HFF-Myc (cell line): ENCODE results near the gene PRKN.

Experiments
- DNase-seq: peaks from one replicate; pipeline ENCODE4 v3.0.0-alpha.2; 2011; ENCODE audit warnings: low read depth; ENCODE audit errors: extremely low read depth
- H3K4me3 ChIP-seq: replicated peaks from 2 replicates; pipeline ENCODE4 v1.5.1; 2011; ENCODE audit warnings: low read depth, mild to moderate bottlenecking, control low read depth, low read length
- TF ChIP-seq, protein P1 (sequence below): IDR thresholded peaks from 2 replicates; pipeline ENCODE4 v1.5.1; 2012; ENCODE audit warnings: mild to moderate bottlenecking, low read depth, low read length, control low read depth; ENCODE audit errors: missing control alignments

PRKN gene

DNA sequence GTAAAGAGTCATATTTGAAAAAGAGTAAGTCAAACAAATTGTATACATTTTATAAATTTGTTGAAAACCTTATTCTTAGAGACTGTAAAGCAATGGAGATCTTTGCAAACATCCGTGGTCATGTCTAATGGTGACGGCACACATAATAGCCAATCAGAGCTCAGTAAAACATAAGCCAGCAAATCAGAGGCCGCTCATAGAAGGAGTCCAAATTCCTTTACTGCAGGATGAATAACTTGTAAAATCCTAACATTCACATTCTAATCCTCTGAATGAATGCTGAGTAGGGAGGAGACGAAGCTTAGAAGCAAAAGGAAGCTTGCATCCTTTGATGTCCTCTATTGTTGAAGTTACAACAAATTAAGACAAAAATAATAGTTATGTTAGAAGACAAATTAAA lies 401.7 kb downstream of the PRKN start:
- no peak for DNase-seq
- H3K4me3 ChIP-seq, result no peak overlapping the region
- TF ChIP-seq, protein P1, sequence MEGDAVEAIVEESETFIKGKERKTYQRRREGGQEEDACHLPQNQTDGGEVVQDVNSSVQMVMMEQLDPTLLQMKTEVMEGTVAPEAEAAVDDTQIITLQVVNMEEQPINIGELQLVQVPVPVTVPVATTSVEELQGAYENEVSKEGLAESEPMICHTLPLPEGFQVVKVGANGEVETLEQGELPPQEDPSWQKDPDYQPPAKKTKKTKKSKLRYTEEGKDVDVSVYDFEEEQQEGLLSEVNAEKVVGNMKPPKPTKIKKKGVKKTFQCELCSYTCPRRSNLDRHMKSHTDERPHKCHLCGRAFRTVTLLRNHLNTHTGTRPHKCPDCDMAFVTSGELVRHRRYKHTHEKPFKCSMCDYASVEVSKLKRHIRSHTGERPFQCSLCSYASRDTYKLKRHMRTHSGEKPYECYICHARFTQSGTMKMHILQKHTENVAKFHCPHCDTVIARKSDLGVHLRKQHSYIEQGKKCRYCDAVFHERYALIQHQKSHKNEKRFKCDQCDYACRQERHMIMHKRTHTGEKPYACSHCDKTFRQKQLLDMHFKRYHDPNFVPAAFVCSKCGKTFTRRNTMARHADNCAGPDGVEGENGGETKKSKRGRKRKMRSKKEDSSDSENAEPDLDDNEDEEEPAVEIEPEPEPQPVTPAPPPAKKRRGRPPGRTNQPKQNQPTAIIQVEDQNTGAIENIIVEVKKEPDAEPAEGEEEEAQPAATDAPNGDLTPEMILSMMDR, result no peak

DNA sequence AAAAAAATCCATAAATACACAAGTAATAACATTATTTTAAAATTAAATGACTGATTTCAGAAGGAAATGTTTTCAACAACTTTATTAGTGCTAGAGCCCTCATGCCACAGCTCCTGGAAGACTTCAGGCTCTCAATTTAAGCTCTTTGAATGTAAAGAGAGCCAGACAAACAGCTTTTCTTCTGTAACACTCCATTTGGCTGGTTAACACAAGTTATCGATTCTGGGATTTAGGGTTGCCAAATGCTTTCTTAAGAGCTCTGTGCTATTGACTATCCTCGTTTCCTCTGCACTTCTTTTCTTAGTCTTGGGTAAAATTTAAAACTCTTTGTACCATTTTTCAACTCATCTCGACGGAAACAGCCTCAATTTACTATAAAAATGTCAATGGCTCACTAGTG lies 402.5 kb downstream of the PRKN start:
- no peak overlapping the region for H3K4me3 ChIP-seq
- TF ChIP-seq, protein P1, result no peak
- DNase-seq, result no peak

DNA sequence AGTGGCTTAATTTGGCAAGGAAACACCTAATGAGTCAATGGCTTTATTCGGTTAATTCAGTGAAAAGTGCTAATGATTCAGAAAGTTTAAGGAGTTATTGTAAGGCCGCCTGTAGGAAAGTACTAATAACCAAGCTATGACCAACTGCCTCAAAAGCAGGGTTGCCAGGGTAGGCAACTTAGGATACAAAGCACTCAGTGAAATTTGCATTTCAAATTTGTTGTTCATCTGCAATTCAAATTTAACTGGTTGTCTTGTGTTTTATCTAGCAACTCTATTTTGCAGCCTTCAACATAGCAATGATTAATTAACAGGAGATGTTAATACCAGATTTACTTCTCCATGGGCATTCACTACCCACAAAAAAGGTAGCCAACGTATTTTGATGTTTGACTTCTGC lies 412.3 kb downstream of the PRKN start:
- no peak for DNase-seq
- TF ChIP-seq, protein P1, result no peak
- no peak overlapping the region for H3K4me3 ChIP-seq

DNA sequence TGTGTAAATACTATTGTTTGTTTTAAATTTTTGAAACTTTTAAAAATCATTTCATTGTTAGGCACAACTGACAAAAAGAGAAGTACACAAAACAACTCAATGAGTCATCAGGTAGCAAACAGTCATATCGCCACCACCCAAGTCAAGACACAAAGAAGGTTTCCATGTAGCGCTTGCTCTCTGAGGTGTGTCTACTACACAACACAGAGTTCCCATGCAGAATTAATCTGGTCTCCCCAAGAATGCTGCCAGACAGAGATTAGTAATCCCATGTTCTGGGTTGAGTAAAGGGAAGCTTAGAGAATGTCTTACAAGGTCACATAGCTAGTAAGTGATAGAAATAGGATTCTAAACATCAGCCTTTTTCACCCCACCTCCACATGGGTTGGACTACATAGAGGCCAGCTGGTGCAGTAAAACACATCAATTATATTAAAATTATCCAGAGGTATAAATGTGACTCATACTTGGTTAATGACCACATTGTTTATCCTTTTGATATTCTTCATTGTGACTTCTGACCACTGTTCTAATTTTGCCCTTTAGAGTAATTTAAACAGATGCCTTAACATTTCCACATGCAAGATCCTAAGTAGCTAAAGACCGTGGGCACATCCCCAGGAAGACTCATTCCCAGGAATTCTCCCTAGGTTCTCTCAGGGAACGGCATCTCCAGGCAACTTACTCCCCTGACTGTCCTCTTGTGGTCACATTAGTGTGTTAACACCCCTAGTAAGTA lies 413.5 kb downstream of the PRKN start:
- TF ChIP-seq, protein P1, result no peak
- DNase-seq, result no peak
- no peak overlapping the region for H3K4me3 ChIP-seq

DNA sequence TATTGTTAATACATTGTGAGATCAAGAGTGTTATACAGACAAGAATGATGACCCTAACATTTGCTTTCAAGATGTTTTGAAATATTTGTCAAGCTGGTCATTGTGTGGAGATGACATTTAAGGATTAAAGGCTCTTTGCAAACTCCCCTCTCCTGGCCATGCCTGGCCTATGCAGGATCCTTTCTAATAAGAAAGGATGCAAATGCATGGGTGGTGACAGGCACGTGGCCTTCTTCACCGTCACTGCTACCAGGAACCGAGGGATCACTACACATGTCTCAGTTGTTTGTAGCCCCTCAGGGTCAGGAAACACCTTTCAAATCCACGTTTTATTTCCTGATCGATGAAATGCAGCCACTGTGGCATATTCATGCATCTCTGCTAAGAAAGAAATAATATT lies 419.7 kb downstream of the PRKN start:
- DNase-seq, result no peak
- no peak overlapping the region for H3K4me3 ChIP-seq

DNA sequence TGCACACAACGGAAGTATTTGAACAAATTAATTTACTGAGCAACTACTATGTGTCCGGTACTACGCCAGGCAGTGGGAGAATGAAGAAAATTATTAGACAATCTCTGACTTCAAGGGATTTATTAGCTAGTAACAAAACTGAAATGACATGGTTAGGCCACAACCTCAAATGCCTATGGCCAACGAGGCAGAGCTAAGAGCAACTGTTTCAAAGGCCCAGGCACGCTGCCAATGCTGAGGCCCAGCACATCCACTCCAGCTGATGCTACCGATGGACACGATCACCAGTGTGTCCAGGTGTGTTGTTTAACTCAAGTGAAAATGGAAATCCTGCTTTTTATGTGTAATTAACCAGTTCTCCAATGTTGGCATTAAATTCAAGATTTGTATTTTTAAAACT lies 420.9 kb downstream of the PRKN start:
- DNase-seq, result no peak
- TF ChIP-seq, protein P1, result no peak
- H3K4me3 ChIP-seq, result no peak overlapping the region

More for the DNA sequence above, 419.7 kb downstream of the PRKN start:
- TF ChIP-seq, protein P1, result no peak

DNA sequence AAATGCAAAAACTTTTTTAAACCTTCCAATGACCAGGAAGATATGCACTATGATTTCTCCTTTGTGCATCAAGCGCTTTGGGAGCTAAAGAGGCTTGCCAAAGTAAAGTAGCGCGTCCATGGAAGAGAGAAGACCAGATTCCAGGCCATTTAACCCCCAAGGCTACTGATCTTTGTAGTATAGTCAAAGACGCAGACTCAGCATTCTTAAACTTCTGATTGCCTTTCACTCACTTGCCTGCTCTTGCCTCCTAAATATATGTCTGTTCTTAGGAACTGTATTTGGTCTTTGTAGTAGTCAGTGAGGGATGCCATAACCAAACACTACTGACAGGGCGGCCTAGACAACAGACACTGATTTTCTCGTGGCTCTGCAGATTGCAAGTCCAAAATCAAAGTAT lies 426.4 kb downstream of the PRKN start:
- no peak overlapping the region for H3K4me3 ChIP-seq
- TF ChIP-seq, protein P1, result no peak
- no peak for DNase-seq
